ENCODE results near the gene YIF1A.
A peak's percentile ranks its signal among the peaks of the same experiment; 100 is the strongest.

The YIF1A gene

DNA sequence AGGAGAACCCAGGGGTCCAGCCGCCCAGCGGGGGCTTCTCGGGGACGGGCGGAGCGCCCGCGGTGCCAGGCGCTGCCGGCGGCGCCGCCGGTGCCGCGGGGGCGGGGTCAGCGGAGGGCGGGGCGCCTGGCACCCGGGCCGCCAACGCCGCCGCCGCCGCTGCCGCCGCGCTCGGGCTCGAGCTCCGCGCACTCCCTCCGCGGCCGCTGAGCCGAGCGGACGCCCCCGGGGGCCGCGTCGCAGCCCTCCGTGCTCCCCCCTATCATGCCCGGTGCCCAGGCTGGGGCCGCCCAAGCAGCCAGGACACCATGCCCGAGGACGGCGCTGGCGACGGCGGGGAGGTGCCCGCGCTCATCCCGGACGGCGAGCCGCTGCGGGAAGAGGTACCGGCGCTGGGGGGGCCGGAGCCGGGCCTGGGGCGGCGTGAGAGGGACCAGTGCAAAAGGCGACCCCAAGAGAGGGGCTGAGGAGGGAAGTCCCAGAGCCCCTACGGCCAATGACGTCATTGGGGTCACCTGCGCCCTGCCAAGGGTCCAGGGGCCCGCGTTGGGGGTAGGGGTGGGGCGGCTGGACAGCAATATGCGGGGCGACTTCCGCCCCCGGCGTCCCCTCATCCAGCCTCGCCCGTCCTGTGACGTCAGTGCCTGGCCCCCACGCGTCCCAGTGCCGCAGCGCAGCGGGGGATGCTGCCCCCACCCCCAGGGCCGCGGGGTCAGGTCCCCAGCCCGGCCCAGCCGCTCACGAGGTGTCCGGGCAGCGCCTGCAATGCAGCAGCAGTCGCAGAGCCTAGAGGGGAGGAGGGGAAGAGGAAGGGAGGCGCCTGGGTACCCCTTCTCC lies 3.0 kb upstream of the YIF1A start, which contains the start of gene TMEM151A:
Gene TMEM151A, plus strand, starts transcription at position 189 of the 837 bp plus-strand sequence. Its CDS starts 120 bp downstream, at position 309.
- TF ChIP-seq CTCF (IDR thresholded peaks at IDR 0.05; ENCODE audit: low read depth, low read length, missing control alignments), result no peak
- no peak for DNase-seq (ENCODE audit: low read depth)
- H3K4me3 ChIP-seq (ENCODE audit: low read depth, low read length), result no peak within 1 kb of the TSS

DNA sequence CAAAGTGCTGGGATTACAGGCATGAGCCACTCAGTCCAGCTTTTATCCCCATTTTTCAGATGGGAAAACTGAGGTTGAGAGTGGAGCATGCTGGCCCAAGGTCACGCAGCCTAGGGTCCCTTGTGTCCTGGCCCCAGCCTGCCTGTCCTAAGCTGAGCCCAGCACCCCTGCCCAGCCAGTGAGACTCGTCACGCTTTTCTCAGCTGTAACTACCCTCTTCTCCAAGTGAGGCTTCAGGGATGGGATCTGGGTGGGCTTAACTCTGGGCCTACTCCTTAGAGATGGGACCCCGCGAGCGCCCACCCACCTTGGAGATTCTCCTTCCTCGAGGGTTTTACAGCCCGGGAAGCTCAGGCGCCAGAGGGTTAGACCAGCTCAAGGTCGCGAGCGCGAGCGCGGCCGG lies 2.4 kb upstream of the YIF1A start:
- TF ChIP-seq CTCF (IDR thresholded peaks at IDR 0.05; ENCODE audit: low read depth, low read length, missing control alignments), result no peak
- no peak overlapping the region for H3K4me3 ChIP-seq (ENCODE audit: low read depth, low read length)
- no peak for DNase-seq (ENCODE audit: low read depth)

DNA sequence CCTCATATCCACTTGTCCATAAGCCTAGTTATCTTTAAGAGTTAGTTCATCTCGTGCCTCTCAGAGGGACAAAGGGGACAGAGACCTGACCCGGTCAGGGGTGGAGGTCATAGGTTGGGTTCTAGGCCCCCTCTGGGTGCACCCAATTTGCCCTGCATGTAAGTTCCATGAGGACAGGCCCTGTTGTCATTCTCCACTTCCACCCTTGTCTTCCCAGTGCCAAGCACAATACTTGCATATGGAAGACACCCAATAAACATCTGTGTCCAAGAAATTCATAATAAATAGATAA lies 1.3 kb upstream of the YIF1A start:
- no peak for DNase-seq (ENCODE audit: low read depth)
- no peak overlapping the region; the same call in 1 of the 2 replicates for H3K4me3 ChIP-seq (ENCODE audit: low read depth, low read length)
- no peak for TF ChIP-seq CTCF (IDR thresholded peaks at IDR 0.05; ENCODE audit: low read depth, low read length, missing control alignments)

- H3K4me3 ChIP-seq (ENCODE audit: low read depth, low read length), result peak overlapping the region; percentile 75
- DNase-seq (ENCODE audit: low read depth), result peak; percentile 48
- no peak for TF ChIP-seq CTCF (IDR thresholded peaks at IDR 0.05; ENCODE audit: low read depth, low read length, missing control alignments)
Observed at GRCh38 chr11:66289548-66290329, 796 bp upstream of the YIF1A start.

DNA sequence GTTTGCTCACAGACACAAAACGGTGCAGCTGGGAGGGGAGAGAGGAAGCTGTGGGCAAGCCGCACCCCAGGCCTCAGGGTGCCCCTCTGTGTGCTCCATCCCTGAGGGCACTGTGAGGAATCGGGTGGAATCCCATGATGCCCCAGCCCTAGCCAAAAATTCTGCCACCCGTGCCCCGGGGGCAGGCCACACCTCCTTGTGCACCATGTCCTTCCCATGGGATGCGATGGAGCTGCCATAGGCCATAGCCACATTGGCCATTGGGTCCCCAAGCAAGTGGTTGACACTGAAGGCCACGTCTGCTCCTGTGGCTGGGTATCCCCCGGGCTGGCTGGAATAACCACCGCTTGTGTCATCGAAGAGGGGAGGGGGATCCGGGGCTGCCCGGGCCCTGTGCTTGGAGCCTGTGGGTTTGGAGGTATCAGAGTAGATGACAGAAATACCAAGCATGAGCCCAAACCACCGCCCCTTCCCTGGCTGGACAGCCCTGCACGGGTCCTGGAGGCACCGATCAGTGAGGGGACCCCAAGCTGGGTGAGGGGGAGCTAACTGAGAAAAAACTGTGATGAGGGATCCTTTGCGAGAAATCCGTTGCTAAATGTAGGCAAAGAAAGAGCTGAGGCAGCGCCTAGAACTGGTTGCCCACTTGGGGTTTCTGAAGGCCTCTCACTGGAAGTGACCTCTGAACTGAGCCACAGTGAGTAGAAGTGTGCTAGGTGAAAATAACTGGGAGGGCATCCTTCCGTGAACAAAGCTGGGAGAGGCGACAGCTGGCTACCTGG lies 863 bp downstream of the YIF1A start:
- DNase-seq (ENCODE audit: low read depth), result no peak
- no peak for TF ChIP-seq CTCF (IDR thresholded peaks at IDR 0.05; ENCODE audit: low read depth, low read length, missing control alignments)
- peak overlapping the region; percentile 75 for H3K4me3 ChIP-seq (ENCODE audit: low read depth, low read length)

- peak overlapping the region; percentile 75 for H3K4me3 ChIP-seq (ENCODE audit: low read depth, low read length)
- DNase-seq (ENCODE audit: low read depth), result no peak
- no peak for TF ChIP-seq CTCF (IDR thresholded peaks at IDR 0.05; ENCODE audit: low read depth, low read length, missing control alignments)
Observed at GRCh38 chr11:66287211-66287888, 1.6 kb downstream of the YIF1A start.

Measured in GM12864 (cell line).